ENCODE measurements around the gene GDPGP1. TPM values are rescaled to one million over a fixed set of nuclear protein-coding genes. Genes with fewer than 3 reads are reported as not detected.

The GDPGP1 gene
- total RNA-seq, 4 donors from 2014 or later: 1.8 to 6.9 (median 4.3) TPM

- TF ChIP-seq POLR2A (IDR thresholded peaks at IDR 0.05) (no peak), CTCF (IDR thresholded peaks at IDR 0.05 in 4 of 5, conservative IDR thresholded peaks at IDR 0.05 in 1 of 5) (peak in 1 of 5 experiments; percentile 9)
- H3K36me3 ChIP-seq: no peaks in the 10 kb centered on the region
- in situ Hi-C loops (cut with MboI; ENCODE audit: low sequenced_read_pairs in 4 of 4) (loop anchor here in 3 of 4 donors (5.0 to 25.0 kb wide), 3 partner anchors 47 to 302 kb away; partner anchors contain the start of gene ARPIN (in 1 of the 3)), intact Hi-C loops (cut with DNase I; ENCODE audit: low total_unique reads) (no loop called here)
- no peaks in the 10 kb centered on the region for H3K9me3 ChIP-seq
- ATAC-seq: no peak
- DNase-seq: no peak
- H3K27me3 ChIP-seq: no peaks in the 10 kb centered on the region
- no peak overlapping the region for H3K27ac ChIP-seq
- no peaks in the 10 kb centered on the region for H3K4me1 ChIP-seq
- no peak overlapping the region for H3K4me3 ChIP-seq
Observed at GRCh38 chr15:90214553-90215196, 19.3 kb upstream of the GDPGP1 start.

- TF ChIP-seq POLR2A (IDR thresholded peaks at IDR 0.05) (no peak), CTCF (IDR thresholded peaks at IDR 0.05 in 4 of 5, conservative IDR thresholded peaks at IDR 0.05 in 1 of 5) (no peak)
- peaks cover 6 to 9% of the 10 kb centered on the region in 2 donors for H3K4me1 ChIP-seq
- no peak for ATAC-seq
- no peak for DNase-seq
- H3K36me3 ChIP-seq: no peaks in the 10 kb centered on the region
- intact Hi-C loops (cut with DNase I; ENCODE audit: low total_unique reads) (no loop called here), in situ Hi-C loops (cut with MboI; ENCODE audit: low sequenced_read_pairs in 4 of 4) (loop anchor here in 2 of 4 donors (5.0 to 25.0 kb wide), 3 partner anchors 51 to 306 kb away; partner anchors contain the start of gene ARPIN (in 1 of the 2))
- H3K27ac ChIP-seq: no peak overlapping the region
- H3K4me3 ChIP-seq: no peak overlapping the region
- H3K9me3 ChIP-seq: no peaks in the 10 kb centered on the region
- H3K27me3 ChIP-seq: no peaks in the 10 kb centered on the region
Observed at GRCh38 chr15:90217671-90218394, 16.2 kb upstream of the GDPGP1 start.

GRCh38 chr15:90219421-90220141, 14.4 kb upstream of the GDPGP1 start:
- Histone ChIP-seq H3K9me3 (no peaks in the 10 kb centered on the region), H3K36me3 (peaks cover 0 to 12% of the 10 kb centered on the region in 2 donors), H3K4me1 (peaks cover 6 to 9% of the 10 kb centered on the region in 2 donors), H3K4me3 (no peak overlapping the region), H3K27ac (no peak overlapping the region), H3K27me3 (no peaks in the 10 kb centered on the region)
- DNase-seq: no peak
- TF ChIP-seq CTCF (IDR thresholded peaks at IDR 0.05 in 4 of 5, conservative IDR thresholded peaks at IDR 0.05 in 1 of 5) (peak; percentile 17 to 77 (median 62)), POLR2A (IDR thresholded peaks at IDR 0.05) (no peak)
- intact Hi-C loops (cut with DNase I; ENCODE audit: low total_unique reads): loop anchor here (10.0 kb wide), 1 partner anchor 455 kb away; no protein-coding TSS in a partner anchor
- no peak for ATAC-seq
- in situ Hi-C loops (cut with MboI; ENCODE audit: low sequenced_read_pairs in 4 of 4): loop anchor here in 2 of 4 donors (5.0 to 25.0 kb wide), 3 partner anchors 52 to 307 kb away; partner anchors contain the start of gene ARPIN (in 1 of the 2)

- in situ Hi-C loops (cut with MboI; ENCODE audit: low sequenced_read_pairs in 4 of 4): loop anchor here in 1 of 4 donors (25.0 kb wide), 1 partner anchor 309 kb away; the partner anchor contains the start of gene ARPIN
- Histone ChIP-seq H3K9me3 (no peaks in the 10 kb centered on the region), H3K36me3 (peaks cover 0 to 26% of the 10 kb centered on the region in 2 donors), H3K4me1 (peaks cover 6 to 9% of the 10 kb centered on the region in 2 donors), H3K4me3 (no peak overlapping the region), H3K27ac (peak overlapping the region in 3 of 4 donors; percentile 20 to 42 (median 37)), H3K27me3 (no peaks in the 10 kb centered on the region)
- intact Hi-C loops (cut with DNase I; ENCODE audit: low total_unique reads): loop anchor here (10.0 kb wide), 1 partner anchor 457 kb away; no protein-coding TSS in a partner anchor
- peak; percentile 91 to 94 for ATAC-seq
- DNase-seq: peak; percentile 75 to 80
- no peak for TF ChIP-seq POLR2A (IDR thresholded peaks at IDR 0.05)
- TF ChIP-seq CTCF (IDR thresholded peaks at IDR 0.05 in 4 of 5, conservative IDR thresholded peaks at IDR 0.05 in 1 of 5): peak; percentile 51 to 91 (median 86)
Observed at GRCh38 chr15:90221246-90221900, 12.6 kb upstream of the GDPGP1 start.
